Loucy (cell line): Measurements from ENCODE around the gene ELL2.

Source experiments
- CTCF ChIP-seq: fragments of 200-600 bp; sonication (generic); conservative IDR thresholded peaks from 2 replicates; pipeline ENCODE4 v1.5.1; 2014; ENCODE audit warnings: mild to moderate bottlenecking, antibody characterized with exemption, low read length
- EZH2phosphoT487 ChIP-seq: fragments of 200-600 bp; IDR thresholded peaks from 2 replicates; pipeline ENCODE4 v1.6.1; 2018; ENCODE audit warnings: antibody characterized with exemption, mild to moderate bottlenecking, moderate library complexity, borderline replicate concordance

- no peak for TF ChIP-seq CTCF
- TF ChIP-seq EZH2phosphoT487 = no peak
Observed at GRCh38 chr5:95837492-95837891, 124.2 kb downstream of the ELL2 start.
